Astrocyte (in vitro differentiated cells and primary cell): Measurements from ENCODE around the gene ELFN2.

Experiments
- CTCF ChIP-seq: IDR thresholded peaks from 2 replicates; pipeline ENCODE4 v1.5.1; 2011; ENCODE audit warnings: low read depth, mild to moderate bottlenecking, inconsistent platforms, low read length, moderate library complexity; ENCODE audit not compliant: insufficient read depth
- EZH2 ChIP-seq: IDR thresholded peaks from 2 replicates; pipeline ENCODE4 v1.6.1; 2012; ENCODE audit warnings: mild to moderate bottlenecking, low read length, inconsistent platforms; ENCODE audit not compliant: insufficient read depth

GRCh38 chr22:37412495-37413250 lies 14.6 kb downstream of the ELFN2 start:
- TF ChIP-seq CTCF (no peak), EZH2 (no peak)
